PFSK-1 (cell line): ENCODE measurements around the gene CTIF.

Experiments used
- FOXP2 ChIP-seq: optimal IDR thresholded peaks from 2 replicates; pipeline ENCODE3; 2011; ENCODE audit warnings: borderline replicate concordance, control low read depth, inconsistent platforms; ENCODE audit not compliant: insufficient read depth; ENCODE audit errors: extremely low read length, extremely low read depth
- POLR2AphosphoS5 ChIP-seq: IDR thresholded peaks from 2 replicates; pipeline ENCODE4 v1.6.1; 2012; ENCODE audit warnings: low read depth, mild to moderate bottlenecking, control low read depth, low read length, moderate library complexity
- SIN3A ChIP-seq: IDR thresholded peaks from 2 replicates; pipeline ENCODE4 v1.6.1; 2012; ENCODE audit warnings: mild to moderate bottlenecking, low read length, moderate library complexity, borderline replicate concordance; ENCODE audit not compliant: insufficient read depth
- TAF1 ChIP-seq: IDR thresholded peaks from 2 replicates; pipeline ENCODE4 v1.6.1; 2012; ENCODE audit warnings: low read length, control low read depth, borderline replicate concordance; ENCODE audit not compliant: insufficient read depth
- TF ChIP-seq, protein P1 (sequence below), 2 experiments: IDR thresholded peaks; 2 replicates each; pipeline versions ENCODE4 v1.6.1 to v1.8.0; 2011 to 2012; ENCODE audit warnings: low read depth in 2 of 2, low read length in 2 of 2, control low read depth in 1 of 2, inconsistent platforms in 1 of 2, mild to moderate bottlenecking in 1 of 2, moderate library complexity in 1 of 2; ENCODE audit not compliant: insufficient read depth in 1 of 2

The CTIF gene

DNA sequence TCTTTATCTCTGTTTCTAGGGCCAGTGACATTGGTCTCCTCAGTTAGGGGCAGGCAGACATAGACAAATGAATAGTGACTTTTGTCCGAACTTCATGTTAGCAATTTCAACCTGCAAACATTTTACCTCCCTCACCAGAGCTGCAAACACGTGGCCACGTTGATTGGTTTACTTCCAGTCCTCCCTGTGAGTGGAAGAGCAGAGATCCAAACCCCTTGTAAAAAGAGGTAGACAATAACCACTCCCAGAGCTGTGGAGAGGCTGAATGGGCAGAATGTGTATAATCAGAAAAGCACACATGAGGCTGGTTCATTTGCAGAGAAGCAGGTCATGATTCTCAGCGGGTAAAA lies 31.1 kb downstream of the CTIF start:
- TF ChIP-seq, protein P1, sequence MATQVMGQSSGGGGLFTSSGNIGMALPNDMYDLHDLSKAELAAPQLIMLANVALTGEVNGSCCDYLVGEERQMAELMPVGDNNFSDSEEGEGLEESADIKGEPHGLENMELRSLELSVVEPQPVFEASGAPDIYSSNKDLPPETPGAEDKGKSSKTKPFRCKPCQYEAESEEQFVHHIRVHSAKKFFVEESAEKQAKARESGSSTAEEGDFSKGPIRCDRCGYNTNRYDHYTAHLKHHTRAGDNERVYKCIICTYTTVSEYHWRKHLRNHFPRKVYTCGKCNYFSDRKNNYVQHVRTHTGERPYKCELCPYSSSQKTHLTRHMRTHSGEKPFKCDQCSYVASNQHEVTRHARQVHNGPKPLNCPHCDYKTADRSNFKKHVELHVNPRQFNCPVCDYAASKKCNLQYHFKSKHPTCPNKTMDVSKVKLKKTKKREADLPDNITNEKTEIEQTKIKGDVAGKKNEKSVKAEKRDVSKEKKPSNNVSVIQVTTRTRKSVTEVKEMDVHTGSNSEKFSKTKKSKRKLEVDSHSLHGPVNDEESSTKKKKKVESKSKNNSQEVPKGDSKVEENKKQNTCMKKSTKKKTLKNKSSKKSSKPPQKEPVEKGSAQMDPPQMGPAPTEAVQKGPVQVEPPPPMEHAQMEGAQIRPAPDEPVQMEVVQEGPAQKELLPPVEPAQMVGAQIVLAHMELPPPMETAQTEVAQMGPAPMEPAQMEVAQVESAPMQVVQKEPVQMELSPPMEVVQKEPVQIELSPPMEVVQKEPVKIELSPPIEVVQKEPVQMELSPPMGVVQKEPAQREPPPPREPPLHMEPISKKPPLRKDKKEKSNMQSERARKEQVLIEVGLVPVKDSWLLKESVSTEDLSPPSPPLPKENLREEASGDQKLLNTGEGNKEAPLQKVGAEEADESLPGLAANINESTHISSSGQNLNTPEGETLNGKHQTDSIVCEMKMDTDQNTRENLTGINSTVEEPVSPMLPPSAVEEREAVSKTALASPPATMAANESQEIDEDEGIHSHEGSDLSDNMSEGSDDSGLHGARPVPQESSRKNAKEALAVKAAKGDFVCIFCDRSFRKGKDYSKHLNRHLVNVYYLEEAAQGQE (IDR thresholded peaks at IDR 0.05; ENCODE audit: insufficient read depth in 1 of 2, low read depth in 2 of 2, low read length in 2 of 2) = no peak
- TF ChIP-seq FOXP2 = no peak
- no peak for TF ChIP-seq TAF1
- TF ChIP-seq SIN3A = no peak
- no peak for TF ChIP-seq POLR2AphosphoS5

DNA sequence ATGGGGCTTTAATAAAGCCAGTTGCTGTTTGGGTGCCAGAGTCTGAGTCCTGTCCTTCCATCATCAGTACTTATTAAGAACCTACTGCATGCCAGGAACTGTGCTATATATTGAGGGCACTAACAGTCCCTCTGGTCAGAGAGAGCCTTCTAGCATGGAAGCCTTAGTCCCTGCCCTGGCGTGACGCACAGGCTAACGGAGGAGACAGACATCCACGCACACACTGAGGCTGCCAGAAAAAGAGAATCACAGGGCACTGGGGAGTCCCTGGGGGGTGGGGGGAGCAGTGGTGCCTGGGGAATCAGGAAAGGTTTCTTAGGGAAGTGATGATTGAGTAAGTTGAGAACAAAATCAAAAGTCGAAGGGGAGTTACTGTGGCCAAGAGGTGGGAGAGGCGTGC lies 31.5 kb downstream of the CTIF start:
- TF ChIP-seq TAF1 (no peak), POLR2AphosphoS5 (no peak)

DNA sequence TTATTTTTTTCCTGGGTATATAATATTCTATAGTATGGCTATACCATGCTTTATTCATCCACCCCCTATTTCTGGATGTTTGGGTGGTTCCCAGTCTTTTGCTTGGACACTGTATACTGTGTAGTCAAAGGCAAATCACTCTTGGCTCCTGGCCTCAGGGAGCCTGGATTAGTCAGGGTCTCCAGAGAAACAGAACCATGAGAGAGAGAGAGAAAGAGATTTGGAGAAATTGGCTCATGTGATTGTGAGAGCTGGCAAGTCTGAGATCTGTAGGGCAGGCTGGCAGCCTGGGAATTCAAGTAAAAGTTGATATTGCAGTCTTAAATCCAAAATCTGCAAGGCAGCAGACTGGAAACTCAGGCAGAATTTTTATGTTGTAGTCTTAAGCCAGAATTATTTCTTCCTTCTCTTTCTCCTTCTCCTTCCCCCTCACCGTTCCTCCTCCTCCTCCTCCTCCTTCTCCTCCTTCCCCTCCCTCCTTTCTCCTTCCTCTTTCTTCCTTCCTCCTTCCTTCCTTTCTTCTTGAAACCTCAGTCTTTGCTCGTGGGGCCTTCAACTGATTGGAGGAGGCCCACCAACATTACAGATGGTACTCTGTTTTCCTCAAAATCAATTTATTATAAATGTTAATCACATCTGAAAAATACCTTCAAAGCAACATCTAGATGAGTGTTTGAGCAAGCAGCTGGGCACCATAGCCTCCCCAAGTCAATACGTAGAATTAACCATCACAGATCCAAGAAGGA lies 33.0 kb downstream of the CTIF start:
- TF ChIP-seq SIN3A (no peak), FOXP2 (no peak), POLR2AphosphoS5 (no peak), TAF1 (no peak)
- TF ChIP-seq, protein P1 (IDR thresholded peaks at IDR 0.05; ENCODE audit: insufficient read depth in 1 of 2, low read depth in 2 of 2, low read length in 2 of 2) = no peak

DNA sequence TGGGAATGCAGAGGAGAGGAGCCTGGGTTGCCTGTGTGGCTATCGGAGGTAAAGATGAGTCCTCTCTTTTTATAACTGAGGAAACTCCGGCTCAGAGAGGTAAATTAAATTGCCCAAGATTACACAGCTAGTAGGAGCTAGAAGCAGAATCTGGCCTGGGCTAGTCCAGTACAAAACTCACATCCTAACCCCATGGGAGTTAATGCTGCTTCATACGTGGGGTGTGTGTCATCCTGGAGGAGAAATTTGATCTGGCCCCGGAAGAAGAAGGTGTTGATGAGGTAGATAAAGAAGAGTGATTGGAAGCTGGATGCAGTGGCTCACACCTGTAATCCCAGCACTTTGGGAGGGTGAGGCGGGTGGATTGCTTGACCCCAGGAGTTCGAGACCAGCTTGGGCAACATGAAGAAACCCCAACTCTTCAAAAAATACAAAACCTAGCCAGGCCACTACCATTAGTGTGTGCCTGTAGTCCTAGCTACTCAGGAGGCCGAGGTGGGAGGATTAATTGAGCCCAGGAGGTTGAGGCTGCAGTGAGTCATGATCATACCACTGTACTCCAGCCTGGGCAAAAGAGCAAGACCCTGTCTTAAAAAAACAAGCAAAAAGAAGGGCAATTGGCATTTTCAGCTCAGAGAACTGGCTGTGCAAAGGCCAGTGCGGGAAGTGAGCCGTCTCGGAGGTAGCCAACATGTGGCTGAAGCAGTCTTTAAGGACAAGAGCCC lies 33.7 kb downstream of the CTIF start:
- no peak for TF ChIP-seq TAF1
- no peak for TF ChIP-seq FOXP2

DNA sequence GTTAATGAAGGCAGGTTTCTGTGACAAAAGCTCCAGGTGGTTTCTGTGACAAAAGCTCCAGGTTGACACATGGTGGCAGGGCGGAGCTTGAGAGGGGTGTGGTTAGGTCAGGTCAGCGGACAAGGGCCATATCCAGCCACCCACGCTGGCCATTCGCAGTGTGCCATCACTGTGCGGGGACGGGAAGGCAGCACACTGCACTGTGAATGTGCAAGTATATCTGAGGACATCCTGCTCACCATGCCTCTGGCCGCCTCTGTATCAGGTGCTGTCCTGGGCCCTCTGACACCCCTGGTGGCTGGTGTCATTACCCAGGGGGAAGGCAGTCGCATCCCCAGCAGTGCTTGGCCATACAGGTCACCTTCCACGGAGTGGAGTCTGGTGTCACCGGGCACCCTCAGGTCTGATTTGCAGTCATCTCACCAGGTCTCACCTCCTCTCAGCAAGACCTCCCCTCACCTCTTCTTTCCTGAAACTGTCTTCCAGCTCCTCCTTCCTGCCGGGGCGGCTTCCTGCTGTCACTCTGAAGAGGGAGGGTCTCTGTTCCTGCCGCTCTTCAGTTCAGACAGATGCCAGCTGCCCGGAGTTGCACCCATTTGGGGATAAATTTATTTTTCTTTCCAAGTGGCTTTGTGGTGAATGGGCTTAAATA lies 34.9 kb downstream of the CTIF start:
- no peak for TF ChIP-seq FOXP2
- TF ChIP-seq, protein P1 (IDR thresholded peaks at IDR 0.05; ENCODE audit: insufficient read depth in 1 of 2, low read depth in 2 of 2, low read length in 2 of 2) = no peak
- no peak for TF ChIP-seq POLR2AphosphoS5
- TF ChIP-seq TAF1 = no peak
- no peak for TF ChIP-seq SIN3A
